ENCODE data around the gene ZNF521. TPM values are rescaled to one million over a fixed set of nuclear protein-coding genes. Genes with fewer than 3 reads are reported as not detected.

The ZNF521 gene
- total and polyA plus RNA-seq, 4 donors, result 0.50 to 3.7 (median 1.5) TPM

DNA sequence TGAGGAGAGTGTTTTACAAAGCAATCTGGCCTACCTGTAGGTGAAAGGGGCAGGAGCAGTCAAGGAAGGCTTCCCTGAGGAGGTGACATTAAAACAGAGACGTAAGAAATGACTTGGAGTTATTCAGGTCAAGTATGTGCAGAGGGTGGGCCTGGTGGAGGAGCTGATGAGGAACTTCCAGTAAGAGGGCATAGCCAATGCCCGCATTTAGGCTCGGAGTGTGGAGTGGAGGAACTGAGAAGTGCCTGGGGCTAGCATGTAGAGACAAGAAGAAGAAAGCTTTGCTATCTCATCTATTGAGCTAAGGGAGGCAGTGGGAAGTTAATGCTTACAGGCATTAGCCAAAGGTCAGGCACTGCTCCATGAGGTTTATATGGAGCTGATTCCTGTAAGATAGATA, 312.2 kb downstream of the ZNF521 start:
- DNase-seq (ENCODE audit: low spot score), result no peak
- Histone ChIP-seq H3K4me1 (ENCODE audit: control insufficient read depth in 4 of 4, insufficient read depth in 4 of 4, low read length in 3 of 4) (no peaks in the 10 kb centered on the region), H3K27ac (ENCODE audit: low read depth in 1 of 2, low read length in 2 of 2) (no peak overlapping the region), H3K9ac (ENCODE audit: low read depth in 1 of 2, low read length in 2 of 2) (no peak overlapping the region), H3K9me3 (ENCODE audit: control insufficient read depth in 4 of 4, low read length in 3 of 4) (no peaks in the 10 kb centered on the region), H3K27me3 (ENCODE audit: control insufficient read depth in 4 of 4, insufficient read depth in 4 of 4, low read length in 3 of 4) (peaks cover 0 to 5% (median 0%) of the 10 kb centered on the region in 4 donors), H3K36me3 (ENCODE audit: control insufficient read depth in 4 of 4, insufficient read depth in 3 of 4, low read depth in 1 of 4, low read length in 3 of 4) (no peaks in the 10 kb centered on the region), H3K4me3 (ENCODE audit: low read depth in 1 of 3, low read length in 3 of 3) (no peak overlapping the region)
- TF ChIP-seq, protein P1, sequence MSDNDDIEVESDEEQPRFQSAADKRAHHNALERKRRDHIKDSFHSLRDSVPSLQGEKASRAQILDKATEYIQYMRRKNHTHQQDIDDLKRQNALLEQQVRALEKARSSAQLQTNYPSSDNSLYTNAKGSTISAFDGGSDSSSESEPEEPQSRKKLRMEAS (IDR thresholded peaks at IDR 0.05), result no peak
- TF ChIP-seq NR2F2 (IDR thresholded peaks at IDR 0.05) (no peak), EGR1 (IDR thresholded peaks at IDR 0.05; ENCODE audit: low read depth in 2 of 2) (no peak), RAD21 (IDR thresholded peaks at IDR 0.05) (no peak), HNF4A (conservative IDR thresholded peaks at IDR 0.05) (no peak), GABPA (IDR thresholded peaks at IDR 0.05 in 1 of 2, conservative IDR thresholded peaks at IDR 0.05 in 1 of 2) (no peak), TAF1 (conservative IDR thresholded peaks at IDR 0.05) (no peak), HNF4G (IDR thresholded peaks at IDR 0.05) (no peak), RXRA (IDR thresholded peaks at IDR 0.05) (no peak), SP1 (IDR thresholded peaks at IDR 0.05) (no peak), FOXA2 (IDR thresholded peaks at IDR 0.05) (no peak), FOXA1 (IDR thresholded peaks at IDR 0.05) (no peak), JUND (IDR thresholded peaks at IDR 0.05) (no peak)
- TF ChIP-seq, protein P2, sequence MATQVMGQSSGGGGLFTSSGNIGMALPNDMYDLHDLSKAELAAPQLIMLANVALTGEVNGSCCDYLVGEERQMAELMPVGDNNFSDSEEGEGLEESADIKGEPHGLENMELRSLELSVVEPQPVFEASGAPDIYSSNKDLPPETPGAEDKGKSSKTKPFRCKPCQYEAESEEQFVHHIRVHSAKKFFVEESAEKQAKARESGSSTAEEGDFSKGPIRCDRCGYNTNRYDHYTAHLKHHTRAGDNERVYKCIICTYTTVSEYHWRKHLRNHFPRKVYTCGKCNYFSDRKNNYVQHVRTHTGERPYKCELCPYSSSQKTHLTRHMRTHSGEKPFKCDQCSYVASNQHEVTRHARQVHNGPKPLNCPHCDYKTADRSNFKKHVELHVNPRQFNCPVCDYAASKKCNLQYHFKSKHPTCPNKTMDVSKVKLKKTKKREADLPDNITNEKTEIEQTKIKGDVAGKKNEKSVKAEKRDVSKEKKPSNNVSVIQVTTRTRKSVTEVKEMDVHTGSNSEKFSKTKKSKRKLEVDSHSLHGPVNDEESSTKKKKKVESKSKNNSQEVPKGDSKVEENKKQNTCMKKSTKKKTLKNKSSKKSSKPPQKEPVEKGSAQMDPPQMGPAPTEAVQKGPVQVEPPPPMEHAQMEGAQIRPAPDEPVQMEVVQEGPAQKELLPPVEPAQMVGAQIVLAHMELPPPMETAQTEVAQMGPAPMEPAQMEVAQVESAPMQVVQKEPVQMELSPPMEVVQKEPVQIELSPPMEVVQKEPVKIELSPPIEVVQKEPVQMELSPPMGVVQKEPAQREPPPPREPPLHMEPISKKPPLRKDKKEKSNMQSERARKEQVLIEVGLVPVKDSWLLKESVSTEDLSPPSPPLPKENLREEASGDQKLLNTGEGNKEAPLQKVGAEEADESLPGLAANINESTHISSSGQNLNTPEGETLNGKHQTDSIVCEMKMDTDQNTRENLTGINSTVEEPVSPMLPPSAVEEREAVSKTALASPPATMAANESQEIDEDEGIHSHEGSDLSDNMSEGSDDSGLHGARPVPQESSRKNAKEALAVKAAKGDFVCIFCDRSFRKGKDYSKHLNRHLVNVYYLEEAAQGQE (IDR thresholded peaks at IDR 0.05), result no peak
- TF ChIP-seq, protein P3, sequence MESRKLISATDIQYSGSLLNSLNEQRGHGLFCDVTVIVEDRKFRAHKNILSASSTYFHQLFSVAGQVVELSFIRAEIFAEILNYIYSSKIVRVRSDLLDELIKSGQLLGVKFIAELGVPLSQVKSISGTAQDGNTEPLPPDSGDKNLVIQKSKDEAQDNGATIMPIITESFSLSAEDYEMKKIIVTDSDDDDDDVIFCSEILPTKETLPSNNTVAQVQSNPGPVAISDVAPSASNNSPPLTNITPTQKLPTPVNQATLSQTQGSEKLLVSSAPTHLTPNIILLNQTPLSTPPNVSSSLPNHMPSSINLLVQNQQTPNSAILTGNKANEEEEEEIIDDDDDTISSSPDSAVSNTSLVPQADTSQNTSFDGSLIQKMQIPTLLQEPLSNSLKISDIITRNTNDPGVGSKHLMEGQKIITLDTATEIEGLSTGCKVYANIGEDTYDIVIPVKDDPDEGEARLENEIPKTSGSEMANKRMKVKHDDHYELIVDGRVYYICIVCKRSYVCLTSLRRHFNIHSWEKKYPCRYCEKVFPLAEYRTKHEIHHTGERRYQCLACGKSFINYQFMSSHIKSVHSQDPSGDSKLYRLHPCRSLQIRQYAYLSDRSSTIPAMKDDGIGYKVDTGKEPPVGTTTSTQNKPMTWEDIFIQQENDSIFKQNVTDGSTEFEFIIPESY (IDR thresholded peaks at IDR 0.05), result no peak
- WGBS, result 78% methylated on average over 3 of the region's 3 CpGs

DNA sequence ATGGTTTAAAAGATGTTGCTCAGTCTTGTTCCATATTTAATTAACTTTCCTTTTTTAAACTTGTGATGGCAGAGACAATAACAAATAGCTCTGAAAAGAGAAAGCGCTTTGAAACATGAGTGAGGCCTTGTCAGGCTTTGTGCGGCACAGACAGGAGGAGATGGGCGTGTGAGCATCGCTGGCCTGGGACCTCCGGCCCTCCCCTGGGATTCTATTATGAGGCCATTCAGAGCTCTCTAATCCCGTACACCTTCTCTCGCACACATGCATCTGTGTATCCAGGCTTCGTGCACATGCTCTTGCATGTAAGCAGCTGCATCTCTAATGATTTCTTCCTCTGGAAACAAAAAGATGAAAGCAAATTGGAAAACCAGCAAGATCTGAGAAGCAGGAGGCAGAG, 313.7 kb downstream of the ZNF521 start:
- Histone ChIP-seq H3K9me3 (ENCODE audit: control insufficient read depth in 4 of 4, low read length in 3 of 4) (no peaks in the 10 kb centered on the region), H3K27me3 (ENCODE audit: control insufficient read depth in 4 of 4, insufficient read depth in 4 of 4, low read length in 3 of 4) (peaks cover 0 to 5% (median 0%) of the 10 kb centered on the region in 4 donors), H3K4me3 (ENCODE audit: low read depth in 1 of 3, low read length in 3 of 3) (no peak overlapping the region), H3K9ac (ENCODE audit: low read depth in 1 of 2, low read length in 2 of 2) (no peak overlapping the region), H3K27ac (ENCODE audit: low read depth in 1 of 2, low read length in 2 of 2) (no peak overlapping the region), H3K36me3 (ENCODE audit: control insufficient read depth in 4 of 4, insufficient read depth in 3 of 4, low read depth in 1 of 4, low read length in 3 of 4) (no peaks in the 10 kb centered on the region), H3K4me1 (ENCODE audit: control insufficient read depth in 4 of 4, insufficient read depth in 4 of 4, low read length in 3 of 4) (no peaks in the 10 kb centered on the region)
- TF ChIP-seq RXRA (IDR thresholded peaks at IDR 0.05) (no peak), NR2F2 (IDR thresholded peaks at IDR 0.05) (no peak), SP1 (IDR thresholded peaks at IDR 0.05) (no peak)
- TF ChIP-seq, protein P4, sequence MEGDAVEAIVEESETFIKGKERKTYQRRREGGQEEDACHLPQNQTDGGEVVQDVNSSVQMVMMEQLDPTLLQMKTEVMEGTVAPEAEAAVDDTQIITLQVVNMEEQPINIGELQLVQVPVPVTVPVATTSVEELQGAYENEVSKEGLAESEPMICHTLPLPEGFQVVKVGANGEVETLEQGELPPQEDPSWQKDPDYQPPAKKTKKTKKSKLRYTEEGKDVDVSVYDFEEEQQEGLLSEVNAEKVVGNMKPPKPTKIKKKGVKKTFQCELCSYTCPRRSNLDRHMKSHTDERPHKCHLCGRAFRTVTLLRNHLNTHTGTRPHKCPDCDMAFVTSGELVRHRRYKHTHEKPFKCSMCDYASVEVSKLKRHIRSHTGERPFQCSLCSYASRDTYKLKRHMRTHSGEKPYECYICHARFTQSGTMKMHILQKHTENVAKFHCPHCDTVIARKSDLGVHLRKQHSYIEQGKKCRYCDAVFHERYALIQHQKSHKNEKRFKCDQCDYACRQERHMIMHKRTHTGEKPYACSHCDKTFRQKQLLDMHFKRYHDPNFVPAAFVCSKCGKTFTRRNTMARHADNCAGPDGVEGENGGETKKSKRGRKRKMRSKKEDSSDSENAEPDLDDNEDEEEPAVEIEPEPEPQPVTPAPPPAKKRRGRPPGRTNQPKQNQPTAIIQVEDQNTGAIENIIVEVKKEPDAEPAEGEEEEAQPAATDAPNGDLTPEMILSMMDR (IDR thresholded peaks at IDR 0.05; ENCODE audit: low read depth, low read length, missing input control), result no peak
- 90% methylated on average over 8 of the region's 8 CpGs for WGBS
- no peak for DNase-seq (ENCODE audit: low spot score)
